ENCODE data around the gene MAMLD1. TPM values are rescaled to one million over a fixed set of nuclear protein-coding genes. Genes with fewer than 3 reads are reported as not detected.

The MAMLD1 gene
- total and polyA plus RNA-seq, 2 of the 8 experiments (the other 6 are each of a cell fraction or from before 2014, with no cell fraction given), result 0.09 to 0.26 TPM

DNA sequence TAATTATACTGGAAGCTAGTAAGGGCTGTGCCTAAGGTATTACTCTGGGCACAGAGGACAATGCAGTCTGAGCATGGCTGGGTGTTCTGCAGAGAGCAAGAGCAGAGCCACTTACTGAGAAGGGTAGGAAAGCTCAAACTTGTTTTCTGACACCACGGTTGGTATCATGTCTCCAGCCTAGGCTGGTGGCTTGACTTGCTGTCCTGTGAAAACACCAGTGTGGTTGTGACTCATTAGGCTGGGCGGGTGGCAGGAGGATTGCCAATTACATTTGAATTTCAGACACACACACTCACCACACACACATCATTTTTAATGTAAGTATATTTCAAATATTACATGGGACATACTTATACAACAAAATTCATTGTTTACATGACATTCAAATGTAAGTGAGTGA is 185.6 kb downstream of the MAMLD1 start:
- no peak overlapping the region for H3K4ac ChIP-seq (replicated peaks; ENCODE audit: insufficient read length, low read depth, low read length)
- H2AFZ ChIP-seq (ENCODE audit: low read length), result no peak overlapping the region
- DNase-seq (ENCODE audit: low read depth in 1 of 2, low spot score in 2 of 2) (no peak), FAIRE-seq (no peak)
- CTCF ChIA-PET (ENCODE audit: partially characterized antibody), result interaction anchor here (0.8 kb wide), 1 partner anchor 38 kb away, joined by 4 read pairs; no protein-coding TSS in a partner anchor
- no peak overlapping the region for H2BK15ac ChIP-seq (ENCODE audit: low read length)
- no peak overlapping the region for H3K18ac ChIP-seq (ENCODE audit: extremely low read depth, low read length)
- no peak overlapping the region for H3K9ac ChIP-seq (replicated peaks in 1 of 4; ENCODE audit: extremely low read depth in 1 of 4, low read depth in 3 of 4, low read length in 3 of 4)
- no peak overlapping the region for H3K27ac ChIP-seq (ENCODE audit: low read depth, low read length)
- H3K4me2 ChIP-seq (ENCODE audit: insufficient read depth in 1 of 2, low read depth in 2 of 2, low read length in 2 of 2), result no peak overlapping the region; a peak in 1 of 4 replicates
- H2BK5ac ChIP-seq (ENCODE audit: low read depth, low read length), result no peak overlapping the region
- H2BK12ac ChIP-seq (ENCODE audit: low read depth, low read length), result no peak overlapping the region
- H3K27me3 ChIP-seq (replicated peaks in 1 of 4; ENCODE audit: control insufficient read depth in 3 of 4, extremely low read depth in 1 of 4, insufficient read depth in 3 of 4, low read length in 3 of 4), result peaks cover 0 to 39% (median 22%) of the 10 kb centered on the region in 4 experiments; a peak in 6 of 7 replicates
- no peak for TF ChIP-seq RXRA (IDR thresholded peaks at IDR 0.05; ENCODE audit: insufficient read depth, low read depth, low read length)
- no peak overlapping the region for H4K5ac ChIP-seq (ENCODE audit: insufficient read length, low read depth, low read length)
- 88% methylated on average over 2 of the region's 2 CpGs; no CpG with 5 or more reads in 1 of the 2 experiments for WGBS, 2 experiments (ENCODE audit: extremely low coverage in 1 of 2, insufficient coverage in 1 of 2, insufficient read length in 1 of 2, insufficient replicate concordance in 2 of 2, low coverage in 1 of 2, low lambda C conversion rate in 2 of 2, missing lambda C conversion rate in 1 of 2)
- H3K79me1 ChIP-seq (ENCODE audit: low read depth, low read length), result no peaks in the 10 kb centered on the region
- H2AK5ac ChIP-seq (ENCODE audit: low read depth, low read length), result no peak overlapping the region
- H3K4me1 ChIP-seq (replicated peaks in 1 of 4; ENCODE audit: control insufficient read depth in 3 of 4, insufficient read depth in 4 of 4, low read length in 3 of 4), result peaks cover 0 to 9% (median 3%) of the 10 kb centered on the region in 4 experiments; a peak in 3 of 7 replicates
- no peaks in the 10 kb centered on the region for H3K36me3 ChIP-seq (ENCODE audit: control insufficient read depth in 2 of 4, insufficient read depth in 4 of 4, low read length in 3 of 4)
- H3K23ac ChIP-seq (ENCODE audit: insufficient read length), result no peak overlapping the region
- H2BK20ac ChIP-seq (ENCODE audit: low read length), result no peak overlapping the region
- H3K23me2 ChIP-seq (ENCODE audit: low read depth, low read length), result no peaks in the 10 kb centered on the region; the same call in 1 of the 2 replicates
- no peak overlapping the region for H3K14ac ChIP-seq (ENCODE audit: insufficient read length)
- no peak overlapping the region for H3K4me3 ChIP-seq (ENCODE audit: extremely low read depth in 1 of 4, insufficient read depth in 2 of 4, low read depth in 3 of 4, low read length in 4 of 4)
- POLR2A ChIA-PET (ENCODE audit: partially characterized antibody), result interaction anchor here (0.7 to 1.3 kb wide), 3 partner anchors 15 to 36 kb away, joined by 3 to 4 read pairs (median 4); no protein-coding TSS in a partner anchor
- H4K20me1 ChIP-seq (replicated peaks in 1 of 2; ENCODE audit: control insufficient read depth in 1 of 2, insufficient read depth in 2 of 2, low read length in 2 of 2), result no peaks in the 10 kb centered on the region
- no peak overlapping the region for H4K8ac ChIP-seq (ENCODE audit: extremely low read depth, insufficient read depth, low read length)
- H3K79me2 ChIP-seq (ENCODE audit: control insufficient read depth in 1 of 2, insufficient read depth in 2 of 2, low read length in 2 of 2), result no peaks in the 10 kb centered on the region
- H2BK120ac ChIP-seq (replicated peaks; ENCODE audit: low read depth, low read length), result no peak overlapping the region
- H3K56ac ChIP-seq (replicated peaks; ENCODE audit: insufficient read length, low read depth, low read length), result no peak overlapping the region
- H3K9me3 ChIP-seq (ENCODE audit: insufficient read depth in 2 of 2, low read depth in 1 of 2, low read length in 1 of 2), result no peaks in the 10 kb centered on the region
- H4K91ac ChIP-seq (replicated peaks; ENCODE audit: insufficient read length, low read length), result no peak overlapping the region
